Osteocyte (in vitro differentiated cells): ENCODE results near the gene NCBP1. TPM values are rescaled to one million over a fixed set of nuclear protein-coding genes. Genes with fewer than 3 reads are reported as not detected.

Experiments
- DNase-seq: peaks from one replicate; pipeline ENCODE4 v3.0.0; 2021; ENCODE audit warnings: mixed read lengths; ENCODE audit not compliant: unreplicated experiment; ENCODE audit errors: extremely low spot score
- H3K27ac Mint-ChIP-seq: one replicate; pipeline ENCODE4 v1.8.0; 2021; ENCODE audit warnings: mild to moderate bottlenecking, mixed read lengths; ENCODE audit not compliant: unreplicated experiment
- H3K27me3 Mint-ChIP-seq: one replicate; pipeline ENCODE4 v1.8.0; 2021; ENCODE audit warnings: mixed read lengths; ENCODE audit not compliant: unreplicated experiment
- H3K36me3 Mint-ChIP-seq: one replicate; pipeline ENCODE4 v1.8.0; 2021; ENCODE audit warnings: mixed read lengths; ENCODE audit not compliant: unreplicated experiment
- H3K4me1 Mint-ChIP-seq: one replicate; pipeline ENCODE4 v1.8.0; 2021; ENCODE audit warnings: mixed read lengths; ENCODE audit not compliant: unreplicated experiment
- H3K4me3 Mint-ChIP-seq: one replicate; pipeline ENCODE4 v1.8.0; 2021; ENCODE audit warnings: mild to moderate bottlenecking, moderate library complexity, mixed read lengths; ENCODE audit not compliant: unreplicated experiment
- H3K9me3 Mint-ChIP-seq: one replicate; pipeline ENCODE4 v1.8.0; 2021; ENCODE audit warnings: mixed read lengths; ENCODE audit not compliant: unreplicated experiment
- CTCF ChIP-seq: fragments of 200-600 bp; sonication (generic); IDR thresholded peaks from 2 replicates; pipeline ENCODE4 v1.5.0; 2021; ENCODE audit warnings: antibody characterized with exemption, mild to moderate bottlenecking, moderate library complexity
- total RNA-seq: library from RNA; stranded (reverse); gene quantifications from 2 replicates; pipeline ENCODE4 v1.2.1, GENCODE V29; 2021

The NCBP1 gene
- total RNA-seq, 1 donor from 2014 or later: 42.2 TPM

- Mint-ChIP-seq H3K27ac (peak overlapping the region; percentile 99), H3K36me3 (peaks cover 2% of the 10 kb centered on the region), H3K9me3 (no peaks in the 10 kb centered on the region), H3K4me1 (peaks cover 43% of the 10 kb centered on the region), H3K27me3 (no peaks in the 10 kb centered on the region), H3K4me3 (peak overlapping the region; percentile 94)
- no peak for TF ChIP-seq CTCF
- no peak for DNase-seq
These were observed 354 bp downstream of the NCBP1 start for GRCh38 chr9:97633859-97634490.

GRCh38 chr9:97635026-97635425 lies 1.4 kb downstream of the NCBP1 start:
- peak overlapping the region; percentile 94 for H3K4me3 Mint-ChIP-seq
- H3K27me3 Mint-ChIP-seq: no peaks in the 10 kb centered on the region
- H3K27ac Mint-ChIP-seq: peak overlapping the region; percentile 99
- no peak for DNase-seq
- peaks cover 40% of the 10 kb centered on the region for H3K4me1 Mint-ChIP-seq
- no peaks in the 10 kb centered on the region for H3K9me3 Mint-ChIP-seq
- no peak for TF ChIP-seq CTCF
- H3K36me3 Mint-ChIP-seq: peaks cover 2% of the 10 kb centered on the region

GRCh38 chr9:97636903-97637302 lies 3.3 kb downstream of the NCBP1 start:
- Mint-ChIP-seq H3K4me1 (peaks cover 41% of the 10 kb centered on the region), H3K27me3 (no peaks in the 10 kb centered on the region), H3K27ac (no peak overlapping the region), H3K9me3 (no peaks in the 10 kb centered on the region), H3K4me3 (no peak overlapping the region), H3K36me3 (peaks cover 6% of the 10 kb centered on the region)
- DNase-seq: no peak
- no peak for TF ChIP-seq CTCF

GRCh38 chr9:97638666-97639065 lies 5.0 kb downstream of the NCBP1 start:
- H3K4me3 Mint-ChIP-seq: no peak overlapping the region
- H3K27ac Mint-ChIP-seq: peak overlapping the region; percentile 52
- TF ChIP-seq CTCF: peak; percentile 21
- peaks cover 13% of the 10 kb centered on the region for H3K36me3 Mint-ChIP-seq
- no peaks in the 10 kb centered on the region for H3K9me3 Mint-ChIP-seq
- H3K27me3 Mint-ChIP-seq: no peaks in the 10 kb centered on the region
- peaks cover 39% of the 10 kb centered on the region for H3K4me1 Mint-ChIP-seq
- no peak for DNase-seq

GRCh38 chr9:97640325-97640724 lies 6.7 kb downstream of the NCBP1 start:
- TF ChIP-seq CTCF: no peak
- Mint-ChIP-seq H3K27me3 (no peaks in the 10 kb centered on the region), H3K27ac (peak overlapping the region; percentile 14), H3K9me3 (no peaks in the 10 kb centered on the region), H3K36me3 (peaks cover 14% of the 10 kb centered on the region), H3K4me1 (peaks cover 28% of the 10 kb centered on the region), H3K4me3 (no peak overlapping the region)
- no peak for DNase-seq
